PFSK-1 (cell line): ENCODE results near the gene MGLL.

ENCODE experiments used
- FOXP2 ChIP-seq: optimal IDR thresholded peaks from 2 replicates; pipeline ENCODE3; 2011; ENCODE audit warnings: borderline replicate concordance, control low read depth, inconsistent platforms; ENCODE audit not compliant: insufficient read depth; ENCODE audit errors: extremely low read length, extremely low read depth
- SIN3A ChIP-seq: IDR thresholded peaks from 2 replicates; pipeline ENCODE4 v1.6.1; 2012; ENCODE audit warnings: mild to moderate bottlenecking, low read length, moderate library complexity, borderline replicate concordance; ENCODE audit not compliant: insufficient read depth

- TF ChIP-seq SIN3A = no peak
- no peak for TF ChIP-seq FOXP2
Observed at GRCh38 chr3:127822041-127822681, at the start of gene MGLL.
